Renal cortex interstitium (tissue), 11 donors: ENCODE measurements around the gene ASH1L. TPM values are rescaled to one million over a fixed set of nuclear protein-coding genes. Genes with fewer than 3 reads are reported as not detected.

Source experiments
- DNase-seq, 11 donors: peaks; one replicate each; pipeline ENCODE4 v3.0.0-alpha.2; 2013; ENCODE audit warnings: low read depth in 9 of 11, low spot score in 4 of 11; ENCODE audit errors: extremely low read depth in 1 of 11
- polyA plus RNA-seq, 3 donors: library from polyadenylated mRNA; unstranded; fragments of 120-200 nt; gene quantifications; one replicate each; pipeline ENCODE4 v1.2.1, GENCODE V29; 2013; ENCODE audit not compliant: insufficient read length in 3 of 3

The ASH1L gene
- polyA plus RNA-seq, 3 donors = 40.4 to 46.4 (median 41.0) TPM

DNA sequence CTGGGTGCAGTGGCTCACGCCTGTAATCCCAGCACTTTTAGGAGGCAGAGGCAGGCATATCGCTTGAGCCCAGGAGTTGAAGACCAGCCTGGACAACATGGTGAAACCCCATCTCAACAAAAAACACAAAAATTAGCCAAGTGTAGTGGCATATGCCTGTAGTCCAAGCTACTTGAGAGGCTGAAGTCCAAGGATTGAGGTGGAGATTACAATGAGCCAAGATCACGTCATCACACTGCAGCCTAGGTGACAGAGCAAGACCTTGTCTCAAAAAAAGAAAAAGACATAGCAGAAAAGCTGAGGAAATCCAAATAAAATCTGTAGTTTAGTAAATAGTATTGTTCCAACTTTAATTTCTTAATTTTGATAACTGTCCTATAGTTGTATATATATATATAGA lies 11.5 kb upstream of the ASH1L start:
- no peak for DNase-seq

- no peak for DNase-seq
These were observed 8.0 kb upstream of the ASH1L start for GRCh38 chr1:155570593-155570990.

DNA sequence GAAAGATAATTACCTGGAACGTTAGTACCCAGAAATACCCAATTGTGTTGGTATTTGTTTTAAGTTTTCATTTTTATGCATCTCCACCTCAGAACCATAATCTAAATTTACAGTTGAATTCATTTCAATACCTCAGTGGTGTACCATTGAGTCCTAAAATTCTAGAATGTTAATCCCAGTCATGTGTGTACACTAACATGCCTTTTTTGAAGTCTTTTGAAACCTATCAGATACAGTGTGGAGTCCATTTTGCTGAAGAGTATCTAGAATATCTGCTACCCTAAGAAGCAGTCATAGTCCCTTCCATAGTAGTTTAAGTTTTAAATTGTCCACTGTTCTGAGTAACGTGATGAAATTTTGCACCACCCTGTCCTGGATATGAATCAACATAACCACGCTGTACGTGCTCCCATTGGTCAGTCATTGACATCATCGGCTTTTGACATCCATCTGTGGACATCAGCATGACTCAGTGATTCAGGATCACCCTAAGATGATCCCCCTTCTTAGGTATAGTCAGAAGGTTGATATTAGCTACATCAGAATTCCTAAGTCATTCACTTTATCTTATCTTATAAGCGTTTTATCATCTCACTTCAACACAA lies 7.5 kb upstream of the ASH1L start:
- DNase-seq = no peak

DNA sequence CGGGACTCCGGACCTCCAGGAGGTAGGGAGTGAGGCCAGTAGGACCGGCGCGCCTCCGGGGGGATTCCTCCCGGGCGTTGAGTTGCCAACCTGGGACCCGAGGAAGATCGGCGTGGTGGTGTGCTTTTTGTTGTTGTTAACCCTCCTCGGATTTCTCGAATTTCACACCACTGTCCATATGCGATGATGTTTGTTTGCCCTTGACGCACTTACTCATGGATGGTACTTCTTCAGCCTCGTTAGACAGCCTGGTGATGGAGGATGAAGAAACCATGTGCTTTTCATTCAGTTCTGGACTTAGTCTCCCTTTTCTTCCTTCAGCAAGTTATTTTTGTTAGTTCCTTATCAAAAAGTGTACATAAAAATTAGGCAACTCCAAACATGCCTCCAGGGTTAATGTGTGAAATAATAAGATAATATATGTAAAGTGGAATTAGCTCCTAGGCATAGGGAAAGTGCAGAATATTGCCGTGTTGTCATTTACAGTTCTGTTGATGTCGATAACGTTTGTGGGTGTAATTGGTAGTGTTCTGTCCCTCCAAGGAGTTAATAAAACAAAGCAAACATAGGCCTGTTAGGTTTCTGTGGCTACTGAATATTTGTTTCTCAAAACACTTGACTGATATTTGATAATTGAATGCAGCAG lies 897 bp upstream of the ASH1L start:
- DNase-seq = peak in 1 of 11 donors; percentile 4

- DNase-seq = peak in 8 of 11 donors; percentile 2 to 60 (median 29)
These were observed 623 bp downstream of the ASH1L start for GRCh38 chr1:155561779-155562580.

GRCh38 chr1:155555915-155556314 lies 6.7 kb downstream of the ASH1L start:
- no peak for DNase-seq

DNA sequence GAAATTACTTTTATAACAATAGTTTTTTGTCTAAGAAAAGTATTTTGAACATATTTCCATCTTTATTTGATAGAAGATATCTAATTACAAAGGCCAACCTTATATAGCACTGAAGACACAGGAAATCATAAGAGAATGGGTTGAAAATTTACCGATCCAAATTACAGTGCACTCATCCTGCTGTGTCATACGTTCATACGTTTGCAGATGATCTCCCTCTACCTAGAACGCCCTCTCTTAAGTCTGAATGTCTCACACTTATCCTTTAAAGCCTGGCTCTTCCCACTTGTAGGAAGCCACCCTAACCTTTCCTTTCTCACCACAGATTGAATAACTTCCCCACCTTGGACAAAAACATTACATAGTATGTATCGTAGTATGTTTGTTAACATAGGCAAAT lies 9.3 kb downstream of the ASH1L start:
- no peak for DNase-seq

- no peak for DNase-seq
These were observed 13.9 kb downstream of the ASH1L start for GRCh38 chr1:155548706-155549105.

GRCh38 chr1:155540000-155540874 lies 22.4 kb downstream of the ASH1L start:
- DNase-seq = no peak

DNA sequence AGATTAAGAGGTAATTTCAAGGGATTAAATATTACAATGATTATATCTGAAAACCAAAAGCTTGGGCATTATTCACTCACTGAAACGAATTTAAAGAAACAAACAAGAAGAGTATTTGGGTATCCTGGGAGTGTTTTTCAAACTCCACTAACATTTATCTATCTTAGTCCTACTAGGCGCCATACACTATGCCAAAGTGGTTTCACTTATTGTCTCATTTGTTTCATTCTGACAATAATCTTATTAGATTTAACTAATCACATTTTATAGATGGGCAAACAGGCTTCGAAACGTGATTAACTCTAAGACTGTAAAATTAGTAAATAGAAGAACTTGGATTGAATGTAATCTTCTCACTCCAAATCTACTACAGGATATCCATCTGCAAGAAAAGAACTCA lies 25.4 kb downstream of the ASH1L start:
- no peak for DNase-seq

DNA sequence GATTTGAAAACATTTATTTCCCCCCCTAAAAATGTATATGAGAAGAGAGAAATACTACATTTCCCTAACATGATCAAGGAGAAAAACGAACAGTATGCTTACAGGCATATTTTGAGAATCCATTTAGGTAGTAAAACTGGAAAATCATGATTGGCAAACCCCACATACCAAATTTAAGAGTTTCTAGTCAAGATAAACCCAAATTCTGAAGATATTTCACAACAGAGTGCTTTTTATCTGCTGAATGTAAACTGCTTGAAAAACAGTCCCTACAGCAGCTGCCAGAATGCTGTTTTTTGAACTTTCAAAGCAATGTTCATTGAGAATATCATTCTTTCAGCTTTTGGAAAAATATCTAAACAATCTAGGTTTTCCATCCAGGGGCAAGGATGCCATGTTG lies 31.0 kb downstream of the ASH1L start:
- no peak for DNase-seq

GRCh38 chr1:155529929-155530328 lies 32.7 kb downstream of the ASH1L start:
- no peak for DNase-seq

DNA sequence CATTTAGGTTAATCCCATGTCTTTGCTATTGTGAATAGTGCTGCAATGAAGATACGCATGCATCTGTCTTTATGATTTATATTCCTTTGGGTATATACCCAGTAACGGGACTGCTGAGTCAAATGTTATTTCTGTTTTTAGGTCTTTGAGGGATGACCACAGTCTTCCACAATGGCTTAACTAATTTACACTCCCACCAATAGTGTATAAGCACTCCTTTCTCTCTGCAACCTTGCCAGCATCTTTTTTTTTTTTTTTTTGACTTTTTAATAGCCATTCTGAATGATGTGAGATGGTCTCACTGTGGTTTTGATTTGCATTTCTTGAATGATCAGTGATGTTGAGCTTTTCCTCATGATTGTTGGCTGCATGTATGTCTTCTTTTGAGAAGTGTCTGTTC lies 33.5 kb downstream of the ASH1L start:
- DNase-seq = no peak

DNA sequence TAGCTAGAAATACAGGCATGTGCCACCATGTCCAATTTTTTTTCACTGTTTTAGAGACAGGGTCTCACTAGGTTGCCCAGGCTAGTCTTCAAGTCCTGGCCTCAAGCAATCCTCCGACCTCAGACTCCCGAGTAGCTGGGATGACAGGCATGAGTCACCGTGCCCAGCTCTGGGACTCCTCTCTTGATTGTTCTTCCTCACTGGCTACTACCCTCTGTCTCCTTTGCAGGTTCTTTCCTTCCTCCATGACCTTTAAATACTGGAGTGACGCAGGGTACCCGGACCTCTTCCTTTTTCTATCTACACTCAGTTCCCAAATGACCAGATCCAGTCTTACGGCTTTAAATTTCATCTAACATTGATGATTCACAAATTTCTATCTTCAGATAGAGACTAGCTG lies 34.9 kb downstream of the ASH1L start:
- DNase-seq = no peak

- DNase-seq = no peak
These were observed 36.2 kb downstream of the ASH1L start for GRCh38 chr1:155526356-155526755.

DNA sequence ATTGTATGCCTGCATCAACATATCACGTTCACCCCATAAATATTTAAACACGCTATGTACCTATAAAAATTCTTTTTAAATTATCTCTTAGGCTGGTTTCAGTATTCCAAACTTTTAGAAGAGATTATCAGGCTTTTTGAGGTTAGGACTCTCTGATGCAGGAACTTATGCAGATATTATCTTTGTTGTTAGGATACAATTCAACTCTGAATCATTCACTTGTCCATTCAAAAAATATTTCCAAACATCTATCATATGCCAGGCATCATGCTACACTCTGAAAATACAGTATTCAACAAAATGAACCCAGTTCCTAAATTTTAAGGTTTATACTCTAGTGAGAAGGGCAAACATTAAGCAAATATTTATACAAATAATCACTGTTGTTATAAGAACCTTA lies 40.5 kb downstream of the ASH1L start:
- DNase-seq = no peak

GRCh38 chr1:155518484-155518883 lies 44.1 kb downstream of the ASH1L start:
- no peak for DNase-seq

GRCh38 chr1:155514582-155515187 lies 47.9 kb downstream of the ASH1L start:
- no peak for DNase-seq

GRCh38 chr1:155513300-155513916 lies 49.2 kb downstream of the ASH1L start:
- DNase-seq = no peak
